ENCODE measurements around the gene MAP2K5. TPM values are rescaled to one million over a fixed set of nuclear protein-coding genes. Genes with fewer than 3 reads are reported as not detected.

The MAP2K5 gene
- total and polyA plus RNA-seq, 4 donors = 3.8 to 6.4 (median 5.6) TPM

DNA sequence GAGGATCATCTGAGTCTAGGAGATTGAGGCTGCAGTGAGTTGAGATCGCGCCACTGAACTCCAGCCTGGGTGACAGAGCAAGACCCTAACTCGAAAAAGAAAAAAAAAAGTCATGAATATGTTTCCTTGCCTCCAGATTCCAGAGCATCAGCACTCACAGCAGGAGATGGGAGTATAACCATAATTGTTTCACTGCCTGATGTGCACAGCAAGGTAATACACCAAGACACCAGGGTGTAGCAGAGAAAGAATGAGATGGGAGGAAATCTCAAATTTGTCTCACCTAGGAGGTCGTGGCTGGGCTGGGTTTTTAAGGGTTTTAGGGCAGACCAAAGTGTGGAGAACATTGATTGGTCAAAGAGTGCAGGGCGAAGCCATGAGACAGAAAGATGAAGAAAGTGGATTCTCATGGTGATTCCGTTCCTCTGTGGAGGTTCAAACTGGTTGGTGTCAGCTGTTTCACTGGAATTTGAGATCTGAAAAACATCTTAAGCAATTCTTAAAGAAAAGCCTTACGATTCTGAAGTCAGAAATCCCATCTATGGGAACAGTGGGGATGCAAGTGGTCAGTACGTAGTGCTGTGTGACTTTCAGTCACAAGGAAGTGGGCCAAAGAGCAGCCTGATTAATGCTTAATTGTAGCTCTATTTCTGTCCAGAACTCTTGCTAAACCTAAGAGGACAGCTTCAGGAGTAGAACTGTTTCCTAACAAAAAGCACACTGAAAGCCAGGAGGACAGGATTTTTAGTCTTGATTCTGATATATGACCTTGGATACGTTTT, 29.4 kb upstream of the MAP2K5 start:
- no peaks in the 10 kb centered on the region for H3K27me3 ChIP-seq (ENCODE audit: control insufficient read depth in 4 of 4, insufficient read depth in 4 of 4, low read length in 3 of 4)
- peaks cover 4 to 24% (median 18%) of the 10 kb centered on the region in 4 donors for H3K36me3 ChIP-seq (ENCODE audit: control insufficient read depth in 4 of 4, insufficient read depth in 3 of 4, low read depth in 1 of 4, low read length in 3 of 4)
- no peak for DNase-seq (ENCODE audit: low spot score)
- H3K4me3 ChIP-seq (ENCODE audit: low read depth in 1 of 3, low read length in 3 of 3) = no peak overlapping the region
- TF ChIP-seq HNF4G (IDR thresholded peaks at IDR 0.05) (no peak), HNF4A (conservative IDR thresholded peaks at IDR 0.05) (no peak), NR2F2 (IDR thresholded peaks at IDR 0.05) (no peak), FOXA1 (IDR thresholded peaks at IDR 0.05) (no peak), GABPA (IDR thresholded peaks at IDR 0.05 in 1 of 2, conservative IDR thresholded peaks at IDR 0.05 in 1 of 2) (no peak), EGR1 (IDR thresholded peaks at IDR 0.05; ENCODE audit: low read depth in 2 of 2) (no peak), RAD21 (IDR thresholded peaks at IDR 0.05) (no peak), FOXA2 (IDR thresholded peaks at IDR 0.05) (no peak), JUND (IDR thresholded peaks at IDR 0.05) (no peak), SP1 (IDR thresholded peaks at IDR 0.05) (no peak)
- TF ChIP-seq, protein P1, sequence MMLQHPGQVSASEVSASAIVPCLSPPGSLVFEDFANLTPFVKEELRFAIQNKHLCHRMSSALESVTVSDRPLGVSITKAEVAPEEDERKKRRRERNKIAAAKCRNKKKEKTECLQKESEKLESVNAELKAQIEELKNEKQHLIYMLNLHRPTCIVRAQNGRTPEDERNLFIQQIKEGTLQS (IDR thresholded peaks at IDR 0.05) = no peak
- TF ChIP-seq, protein P2, sequence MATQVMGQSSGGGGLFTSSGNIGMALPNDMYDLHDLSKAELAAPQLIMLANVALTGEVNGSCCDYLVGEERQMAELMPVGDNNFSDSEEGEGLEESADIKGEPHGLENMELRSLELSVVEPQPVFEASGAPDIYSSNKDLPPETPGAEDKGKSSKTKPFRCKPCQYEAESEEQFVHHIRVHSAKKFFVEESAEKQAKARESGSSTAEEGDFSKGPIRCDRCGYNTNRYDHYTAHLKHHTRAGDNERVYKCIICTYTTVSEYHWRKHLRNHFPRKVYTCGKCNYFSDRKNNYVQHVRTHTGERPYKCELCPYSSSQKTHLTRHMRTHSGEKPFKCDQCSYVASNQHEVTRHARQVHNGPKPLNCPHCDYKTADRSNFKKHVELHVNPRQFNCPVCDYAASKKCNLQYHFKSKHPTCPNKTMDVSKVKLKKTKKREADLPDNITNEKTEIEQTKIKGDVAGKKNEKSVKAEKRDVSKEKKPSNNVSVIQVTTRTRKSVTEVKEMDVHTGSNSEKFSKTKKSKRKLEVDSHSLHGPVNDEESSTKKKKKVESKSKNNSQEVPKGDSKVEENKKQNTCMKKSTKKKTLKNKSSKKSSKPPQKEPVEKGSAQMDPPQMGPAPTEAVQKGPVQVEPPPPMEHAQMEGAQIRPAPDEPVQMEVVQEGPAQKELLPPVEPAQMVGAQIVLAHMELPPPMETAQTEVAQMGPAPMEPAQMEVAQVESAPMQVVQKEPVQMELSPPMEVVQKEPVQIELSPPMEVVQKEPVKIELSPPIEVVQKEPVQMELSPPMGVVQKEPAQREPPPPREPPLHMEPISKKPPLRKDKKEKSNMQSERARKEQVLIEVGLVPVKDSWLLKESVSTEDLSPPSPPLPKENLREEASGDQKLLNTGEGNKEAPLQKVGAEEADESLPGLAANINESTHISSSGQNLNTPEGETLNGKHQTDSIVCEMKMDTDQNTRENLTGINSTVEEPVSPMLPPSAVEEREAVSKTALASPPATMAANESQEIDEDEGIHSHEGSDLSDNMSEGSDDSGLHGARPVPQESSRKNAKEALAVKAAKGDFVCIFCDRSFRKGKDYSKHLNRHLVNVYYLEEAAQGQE (IDR thresholded peaks at IDR 0.05) = no peak
- TF ChIP-seq, protein P3, sequence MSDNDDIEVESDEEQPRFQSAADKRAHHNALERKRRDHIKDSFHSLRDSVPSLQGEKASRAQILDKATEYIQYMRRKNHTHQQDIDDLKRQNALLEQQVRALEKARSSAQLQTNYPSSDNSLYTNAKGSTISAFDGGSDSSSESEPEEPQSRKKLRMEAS (IDR thresholded peaks at IDR 0.05) = no peak
- TF ChIP-seq, protein P4, sequence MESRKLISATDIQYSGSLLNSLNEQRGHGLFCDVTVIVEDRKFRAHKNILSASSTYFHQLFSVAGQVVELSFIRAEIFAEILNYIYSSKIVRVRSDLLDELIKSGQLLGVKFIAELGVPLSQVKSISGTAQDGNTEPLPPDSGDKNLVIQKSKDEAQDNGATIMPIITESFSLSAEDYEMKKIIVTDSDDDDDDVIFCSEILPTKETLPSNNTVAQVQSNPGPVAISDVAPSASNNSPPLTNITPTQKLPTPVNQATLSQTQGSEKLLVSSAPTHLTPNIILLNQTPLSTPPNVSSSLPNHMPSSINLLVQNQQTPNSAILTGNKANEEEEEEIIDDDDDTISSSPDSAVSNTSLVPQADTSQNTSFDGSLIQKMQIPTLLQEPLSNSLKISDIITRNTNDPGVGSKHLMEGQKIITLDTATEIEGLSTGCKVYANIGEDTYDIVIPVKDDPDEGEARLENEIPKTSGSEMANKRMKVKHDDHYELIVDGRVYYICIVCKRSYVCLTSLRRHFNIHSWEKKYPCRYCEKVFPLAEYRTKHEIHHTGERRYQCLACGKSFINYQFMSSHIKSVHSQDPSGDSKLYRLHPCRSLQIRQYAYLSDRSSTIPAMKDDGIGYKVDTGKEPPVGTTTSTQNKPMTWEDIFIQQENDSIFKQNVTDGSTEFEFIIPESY (IDR thresholded peaks at IDR 0.05) = no peak
- no peaks in the 10 kb centered on the region for H3K4me1 ChIP-seq (ENCODE audit: control insufficient read depth in 4 of 4, insufficient read depth in 4 of 4, low read length in 3 of 4)
- H3K27ac ChIP-seq (ENCODE audit: low read depth in 1 of 2, low read length in 2 of 2) = no peak overlapping the region
- WGBS = 83% methylated on average over 9 of the region's 9 CpGs
- no peaks in the 10 kb centered on the region for H3K9me3 ChIP-seq (ENCODE audit: control insufficient read depth in 4 of 4, low read length in 3 of 4)
- H3K9ac ChIP-seq (ENCODE audit: low read depth in 1 of 2, low read length in 2 of 2) = no peak overlapping the region

DNA sequence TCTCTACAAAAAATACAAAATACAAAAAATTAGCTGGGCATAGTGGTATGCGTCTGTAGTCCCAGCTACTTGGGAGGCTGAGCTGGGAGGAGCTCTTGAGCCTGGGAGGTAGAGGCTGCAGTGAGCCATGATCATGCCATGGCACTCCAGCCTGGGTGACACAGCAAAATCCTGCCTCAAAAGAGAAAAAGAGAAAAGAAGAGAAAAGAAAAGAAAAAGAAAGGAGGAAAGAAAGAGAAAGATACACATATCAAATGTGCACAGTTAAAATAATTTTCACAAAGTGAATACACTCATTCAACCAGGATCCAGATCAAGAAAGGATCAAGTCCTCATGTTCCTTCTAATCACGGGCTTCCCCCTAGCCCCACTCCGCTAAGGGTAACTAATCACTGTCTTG, 27.4 kb upstream of the MAP2K5 start:
- TF ChIP-seq GABPA (IDR thresholded peaks at IDR 0.05 in 1 of 2, conservative IDR thresholded peaks at IDR 0.05 in 1 of 2) = no peak
- TF ChIP-seq HNF4G (IDR thresholded peaks at IDR 0.05) = no peak
- TF ChIP-seq, protein P5, sequence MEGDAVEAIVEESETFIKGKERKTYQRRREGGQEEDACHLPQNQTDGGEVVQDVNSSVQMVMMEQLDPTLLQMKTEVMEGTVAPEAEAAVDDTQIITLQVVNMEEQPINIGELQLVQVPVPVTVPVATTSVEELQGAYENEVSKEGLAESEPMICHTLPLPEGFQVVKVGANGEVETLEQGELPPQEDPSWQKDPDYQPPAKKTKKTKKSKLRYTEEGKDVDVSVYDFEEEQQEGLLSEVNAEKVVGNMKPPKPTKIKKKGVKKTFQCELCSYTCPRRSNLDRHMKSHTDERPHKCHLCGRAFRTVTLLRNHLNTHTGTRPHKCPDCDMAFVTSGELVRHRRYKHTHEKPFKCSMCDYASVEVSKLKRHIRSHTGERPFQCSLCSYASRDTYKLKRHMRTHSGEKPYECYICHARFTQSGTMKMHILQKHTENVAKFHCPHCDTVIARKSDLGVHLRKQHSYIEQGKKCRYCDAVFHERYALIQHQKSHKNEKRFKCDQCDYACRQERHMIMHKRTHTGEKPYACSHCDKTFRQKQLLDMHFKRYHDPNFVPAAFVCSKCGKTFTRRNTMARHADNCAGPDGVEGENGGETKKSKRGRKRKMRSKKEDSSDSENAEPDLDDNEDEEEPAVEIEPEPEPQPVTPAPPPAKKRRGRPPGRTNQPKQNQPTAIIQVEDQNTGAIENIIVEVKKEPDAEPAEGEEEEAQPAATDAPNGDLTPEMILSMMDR (IDR thresholded peaks at IDR 0.05; ENCODE audit: low read depth, low read length, missing input control) = no peak
- no peak for TF ChIP-seq RAD21 (IDR thresholded peaks at IDR 0.05)
- TF ChIP-seq, protein P4 (IDR thresholded peaks at IDR 0.05) = no peak
- no peak for TF ChIP-seq HNF4A (conservative IDR thresholded peaks at IDR 0.05)
- no peak for TF ChIP-seq FOXA2 (IDR thresholded peaks at IDR 0.05)
- TF ChIP-seq FOXA1 (IDR thresholded peaks at IDR 0.05) = no peak
- no peak for TF ChIP-seq SP1 (IDR thresholded peaks at IDR 0.05)
- TF ChIP-seq TAF1 (conservative IDR thresholded peaks at IDR 0.05) = no peak
- peaks cover 0 to under 1% (median 0%) of the 10 kb centered on the region in 4 donors for H3K4me1 ChIP-seq (ENCODE audit: control insufficient read depth in 4 of 4, insufficient read depth in 4 of 4, low read length in 3 of 4)

More for the DNA sequence above, 27.4 kb upstream of the MAP2K5 start:
- DNase-seq (ENCODE audit: low spot score) = no peak
- no peaks in the 10 kb centered on the region for H3K9me3 ChIP-seq (ENCODE audit: control insufficient read depth in 4 of 4, low read length in 3 of 4)
- no peak overlapping the region for H3K27ac ChIP-seq (ENCODE audit: low read depth in 1 of 2, low read length in 2 of 2)
- H3K9ac ChIP-seq (ENCODE audit: low read depth in 1 of 2, low read length in 2 of 2) = no peak overlapping the region
- 98% methylated on average over 3 of the region's 3 CpGs for WGBS
- peaks cover 2 to 23% (median 17%) of the 10 kb centered on the region in 4 donors for H3K36me3 ChIP-seq (ENCODE audit: control insufficient read depth in 4 of 4, insufficient read depth in 3 of 4, low read depth in 1 of 4, low read length in 3 of 4)
- H3K27me3 ChIP-seq (ENCODE audit: control insufficient read depth in 4 of 4, insufficient read depth in 4 of 4, low read length in 3 of 4) = no peaks in the 10 kb centered on the region
- H3K4me3 ChIP-seq (ENCODE audit: low read depth in 1 of 3, low read length in 3 of 3) = no peak overlapping the region

Measured in liver (tissue), 9 donors.